HG03469 (cell line): ENCODE results near the gene PDZK1IP1.
"Not testable (repeated sequence)": the region's sequence is repeated elsewhere in the genome, so short reads cannot be mapped to it uniquely, and the experiment has no call there.

Source experiments
- ATAC-seq: cut with Tn5 transposase; IDR thresholded peaks from one replicate; pipeline ENCODE4 v1.9.1; 2021; ENCODE audit warnings: mild to moderate bottlenecking, moderate library complexity, moderate number of reproducible peaks; ENCODE audit not compliant: unreplicated experiment

Gene PDZK1IP1

DNA sequence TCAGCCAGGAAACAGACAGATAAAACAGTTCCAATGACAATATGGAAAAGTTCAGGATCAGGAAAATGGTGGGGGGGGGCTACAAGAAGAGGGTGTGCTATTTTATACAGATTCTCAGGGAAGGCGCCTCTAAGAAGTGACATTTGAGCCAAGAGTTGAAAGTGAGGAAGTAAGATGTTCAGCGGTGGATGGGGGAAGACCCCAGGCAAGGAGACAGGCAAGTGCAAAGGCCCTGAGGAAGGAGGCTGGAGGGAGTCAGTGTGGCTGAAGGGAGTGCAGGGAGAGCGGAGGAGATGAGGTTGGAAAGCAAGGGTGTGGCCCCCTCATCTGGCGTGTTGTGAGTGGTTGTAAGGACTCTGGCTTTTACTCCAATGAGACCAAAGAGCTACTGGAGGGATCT is 8.4 kb upstream of the PDZK1IP1 start:
- ATAC-seq = no peak

DNA sequence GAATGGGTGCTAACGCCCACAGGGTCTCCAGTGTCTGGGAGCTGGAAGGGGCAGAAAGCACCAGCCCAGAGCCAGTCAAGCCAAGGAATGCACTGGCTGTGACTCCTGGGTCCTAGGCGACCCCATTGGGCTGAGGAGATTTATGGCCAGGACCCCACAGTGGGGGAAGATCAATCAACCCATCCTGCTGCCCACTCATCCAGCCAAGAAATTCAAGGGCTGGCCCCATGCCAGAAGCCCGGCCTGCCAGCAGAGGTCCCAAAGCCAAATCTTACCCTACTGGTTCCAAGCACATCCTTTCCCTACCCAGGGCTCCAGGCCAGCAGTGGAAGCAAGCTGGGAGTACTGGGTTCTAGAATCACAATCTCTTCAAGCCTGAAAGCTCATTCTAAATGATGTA is 6.8 kb upstream of the PDZK1IP1 start:
- ATAC-seq = no peak

DNA sequence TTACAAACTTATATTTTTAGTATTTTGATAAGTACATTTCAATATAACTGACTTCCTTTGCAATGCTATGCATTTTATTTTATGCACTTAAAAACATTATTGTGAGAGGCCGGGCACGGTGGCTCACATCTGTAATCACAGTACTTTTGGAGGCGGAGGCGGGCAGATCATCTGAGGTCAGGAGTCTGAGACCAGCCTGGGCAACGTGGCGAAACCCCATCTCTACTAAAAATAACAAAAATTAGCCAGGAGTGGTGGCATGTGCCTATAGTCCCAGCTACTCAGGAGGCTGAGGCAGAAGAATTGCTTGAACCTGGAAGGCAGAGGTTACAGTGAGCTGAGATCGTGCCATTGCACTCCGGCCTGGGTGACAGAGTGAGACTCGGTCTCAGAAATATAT is 6.1 kb upstream of the PDZK1IP1 start:
- not testable (repeated sequence) for ATAC-seq

- ATAC-seq = no peak
Observed at GRCh38 chr1:47194311-47194710, 4.5 kb upstream of the PDZK1IP1 start.

DNA sequence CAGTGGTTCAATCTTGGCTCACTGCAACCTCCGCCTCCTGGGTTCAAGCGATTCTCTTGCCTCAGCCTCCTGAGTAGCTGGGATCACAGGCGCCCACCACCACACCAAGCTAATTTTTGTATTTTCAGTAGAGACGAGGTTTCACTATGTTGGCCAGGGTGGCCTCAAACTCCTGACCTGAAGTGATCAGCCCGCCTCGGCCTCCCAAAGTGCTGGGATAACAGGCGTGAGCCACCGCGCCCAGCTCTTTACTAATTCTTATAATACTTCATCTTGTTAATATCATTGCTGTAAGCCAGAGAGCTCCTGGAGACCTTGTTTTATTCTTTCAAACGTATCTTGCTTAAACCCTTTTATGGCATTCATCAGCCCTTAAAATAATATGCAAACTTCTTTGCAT is 3.7 kb upstream of the PDZK1IP1 start:
- ATAC-seq = not testable (repeated sequence)

DNA sequence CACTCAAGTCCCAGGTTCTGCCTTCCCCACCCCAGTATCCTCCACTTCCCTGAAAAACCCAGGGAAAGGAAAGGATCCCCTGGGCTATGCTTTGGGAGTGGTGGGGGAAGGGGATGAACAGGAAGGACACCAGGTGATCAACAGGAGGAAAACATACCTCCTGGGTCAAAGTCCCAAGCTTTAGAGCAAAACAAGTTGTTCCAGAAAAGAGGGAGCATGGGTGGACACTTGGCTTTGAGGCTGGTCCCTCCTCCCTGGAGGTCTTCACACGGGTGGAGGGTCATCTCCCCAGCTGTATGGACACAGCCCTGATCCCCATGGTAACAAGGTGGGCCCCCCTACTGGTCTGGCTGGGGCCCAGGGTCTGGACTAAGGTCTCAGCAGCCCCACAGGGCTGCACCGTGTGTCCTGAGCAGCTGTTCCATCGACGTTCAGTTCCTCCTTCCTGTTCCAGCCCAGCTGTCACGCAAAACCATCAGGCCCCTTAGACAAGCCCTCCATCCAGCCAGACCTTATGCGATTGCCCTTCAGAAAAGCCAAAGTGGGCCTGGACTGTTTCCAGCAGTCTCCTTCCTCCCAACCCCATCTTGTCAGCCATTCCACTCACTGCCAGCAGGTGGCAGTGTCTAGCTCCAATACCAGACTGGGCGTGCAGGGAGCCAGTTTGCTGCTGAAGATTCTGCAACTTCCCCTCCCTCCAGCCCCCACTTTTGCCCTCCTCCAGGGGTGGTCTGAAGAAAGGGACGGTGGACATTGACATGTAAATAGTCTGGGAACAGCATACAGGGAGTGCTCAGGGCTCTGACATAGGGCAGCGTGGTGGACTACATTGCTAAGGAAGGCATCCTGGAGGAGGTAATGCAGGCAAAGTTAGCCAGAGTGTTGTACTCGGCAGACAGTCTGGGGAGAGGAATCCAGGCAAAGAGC is 2.9 kb upstream of the PDZK1IP1 start:
- ATAC-seq = no peak

DNA sequence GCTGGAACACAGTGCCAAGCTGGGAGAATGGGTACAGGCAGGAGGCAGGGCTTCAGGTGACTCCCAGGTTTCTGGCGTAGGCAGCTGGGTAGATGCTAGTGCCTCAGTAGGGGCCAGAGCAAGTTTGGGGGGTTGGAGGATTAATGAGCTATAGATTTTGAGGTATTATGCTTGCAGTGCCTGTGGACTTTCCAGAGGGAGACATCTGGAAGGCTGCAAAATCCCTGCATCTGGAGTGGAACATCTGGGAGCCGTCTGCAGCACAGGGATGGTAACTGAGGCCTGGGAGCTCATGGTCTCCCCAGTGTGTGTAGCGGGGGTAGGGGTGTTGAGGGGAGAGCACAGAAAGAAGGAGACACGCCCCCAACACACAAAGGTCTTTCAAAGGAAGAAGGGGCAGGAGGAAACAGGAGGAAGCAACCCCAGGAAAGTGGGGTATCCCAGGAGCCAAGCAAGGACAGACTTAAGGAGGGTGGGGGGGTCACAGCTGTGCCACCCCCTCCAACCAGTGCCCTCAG is 2.2 kb upstream of the PDZK1IP1 start:
- no peak for ATAC-seq

DNA sequence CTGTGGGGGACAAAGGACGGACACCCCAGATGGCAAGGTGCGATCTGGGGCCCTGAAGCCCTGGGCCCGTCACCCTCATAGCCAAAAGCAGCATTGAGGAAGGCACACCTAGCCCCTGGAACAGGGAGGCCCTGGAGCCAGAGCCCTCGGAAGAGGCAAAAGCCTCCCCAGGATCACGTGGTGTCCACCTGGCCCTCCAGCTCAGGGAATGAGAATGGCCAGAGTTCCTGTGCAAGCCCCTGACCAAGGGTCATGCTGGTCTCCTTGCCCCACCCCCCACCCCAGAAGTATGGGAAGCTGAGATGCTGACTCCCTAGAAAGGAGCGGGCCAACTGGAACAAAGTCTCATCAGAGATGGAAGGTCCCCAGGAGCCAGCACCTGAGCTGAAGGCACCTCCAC is 1.0 kb upstream of the PDZK1IP1 start:
- ATAC-seq = no peak

- no peak for ATAC-seq
Observed at GRCh38 chr1:47190509-47190855, 646 bp upstream of the PDZK1IP1 start.

GRCh38 chr1:47188791-47189785 is 748 bp downstream of the PDZK1IP1 start:
- no peak for ATAC-seq

GRCh38 chr1:47187926-47188250 is 1.9 kb downstream of the PDZK1IP1 start:
- no peak for ATAC-seq

GRCh38 chr1:47187231-47187925 is 2.5 kb downstream of the PDZK1IP1 start:
- ATAC-seq = no peak

- no peak for ATAC-seq
Observed at GRCh38 chr1:47186267-47187185, 3.3 kb downstream of the PDZK1IP1 start.

DNA sequence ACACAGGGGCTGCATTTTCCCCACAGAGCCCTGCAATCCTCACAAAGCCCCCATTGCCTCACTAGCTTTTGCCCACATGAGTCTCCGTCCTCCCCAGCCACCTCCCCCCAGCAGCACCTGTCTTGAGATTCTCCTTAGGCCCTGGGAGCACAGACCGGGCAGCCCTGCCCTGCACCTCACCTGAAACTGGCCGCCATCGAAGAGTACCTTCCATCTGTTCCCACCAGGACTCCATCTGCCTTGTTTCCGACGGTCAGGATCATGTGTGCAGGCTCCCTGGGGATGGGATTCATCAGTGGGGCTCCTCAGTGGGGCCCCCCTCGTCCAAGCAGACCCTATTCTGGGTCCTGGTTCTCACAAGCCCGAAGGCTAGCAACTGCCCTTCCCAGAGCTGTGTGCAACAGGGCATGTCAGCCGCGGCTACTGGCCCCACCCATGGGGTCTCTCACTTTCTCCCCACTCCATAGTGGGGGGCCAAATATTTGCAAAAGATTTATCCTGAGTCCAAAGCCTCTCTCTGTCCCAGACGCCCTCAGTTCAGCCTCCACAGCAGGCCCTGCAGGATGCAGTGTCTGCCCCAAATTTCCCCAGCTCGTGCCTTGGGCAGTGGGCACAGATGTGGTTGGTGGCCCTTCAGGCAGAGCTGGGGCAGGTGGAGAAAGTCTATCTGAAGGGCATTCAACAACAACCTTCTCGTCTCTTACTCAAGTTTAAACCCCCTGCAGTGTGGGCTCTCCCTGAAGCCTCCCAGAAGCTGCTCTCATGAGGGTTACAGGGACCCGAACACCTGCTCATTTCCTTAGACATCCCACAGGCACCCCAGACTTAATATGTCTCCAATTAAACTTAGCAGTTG is 4.8 kb downstream of the PDZK1IP1 start:
- no peak for ATAC-seq

DNA sequence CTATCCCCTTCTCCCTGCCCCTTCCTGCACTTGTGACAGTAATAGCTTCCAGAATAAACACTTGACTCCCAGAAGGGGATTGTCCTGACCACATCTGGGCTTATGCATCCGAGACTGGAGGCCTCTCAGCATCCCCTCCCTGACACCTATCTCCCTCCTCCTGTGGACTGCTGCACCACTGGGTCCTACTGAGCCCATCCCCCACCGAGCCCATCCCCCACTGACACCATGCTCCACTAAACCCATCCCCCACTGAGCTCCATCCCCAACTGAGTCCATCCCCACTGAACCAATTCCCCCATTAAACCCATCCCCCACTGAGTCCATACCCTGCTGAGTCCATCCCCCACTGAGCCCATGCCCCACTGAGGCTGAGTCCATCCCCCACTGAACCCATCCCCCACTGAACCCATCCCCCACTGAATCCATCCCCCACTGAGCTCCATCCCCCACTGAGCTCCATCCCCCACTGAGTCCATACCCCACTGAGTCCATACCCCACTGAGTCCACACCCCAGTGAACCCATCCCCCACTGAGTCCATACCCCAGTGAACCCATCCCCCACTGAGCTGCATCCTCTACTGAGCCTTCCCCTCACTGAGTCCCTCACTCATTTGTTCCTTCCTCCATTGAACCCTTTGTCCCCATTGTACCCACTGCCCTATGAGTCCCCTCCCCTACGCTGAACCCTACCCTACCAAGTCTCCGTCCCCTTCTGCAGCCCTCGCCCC is 5.6 kb downstream of the PDZK1IP1 start:
- no peak for ATAC-seq

- no peak for ATAC-seq
Observed at GRCh38 chr1:47183308-47184089, 6.3 kb downstream of the PDZK1IP1 start.

DNA sequence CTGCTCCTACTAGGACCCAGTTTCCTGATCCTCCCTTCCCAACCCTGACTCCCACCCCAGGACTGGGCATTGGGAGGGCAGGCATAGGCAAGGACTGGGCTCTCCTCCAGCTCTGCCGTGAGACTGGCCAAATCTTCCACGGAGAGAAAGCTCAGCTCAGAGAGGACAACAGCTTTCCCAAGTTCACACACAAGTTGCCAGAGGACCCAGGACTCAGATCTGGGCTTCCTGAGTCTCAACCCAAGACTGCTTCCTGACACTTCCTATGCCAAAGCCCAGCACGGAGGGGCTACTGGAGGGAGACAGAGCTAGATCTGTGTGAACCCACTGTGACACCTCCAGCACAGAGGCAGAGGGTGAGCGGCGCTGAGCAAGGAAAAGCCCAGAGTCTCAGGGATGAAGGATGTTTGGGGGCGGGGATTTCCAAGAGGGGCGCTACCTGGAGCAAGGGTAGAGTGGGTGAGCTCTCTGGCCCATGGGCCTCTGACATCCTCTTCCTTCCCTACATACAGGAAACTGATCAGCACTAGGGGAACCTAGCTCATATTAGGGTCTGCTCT is 7.1 kb downstream of the PDZK1IP1 start:
- ATAC-seq = no peak
